Activated T-helper 17 cell treated with anti-CD3 and anti-CD28 coated beads, Interleukin-2, amount 50 U/mL, for 72 hours (primary cell): Measurements from ENCODE around the gene KCNG3. TPM values are rescaled to one million over a fixed set of nuclear protein-coding genes. Genes with fewer than 3 reads are reported as not detected.

Source experiments
- total RNA-seq, 2 donors: library from RNA; stranded (reverse); gene quantifications; one replicate each; pipeline ENCODE4 v1.2.3, GENCODE V29; 2022

Gene KCNG3
- total RNA-seq, 2 donors from 2014 or later = not detected

Other genes with a start within 250 kb of the KCNG3 start
- gene COX7A2L, start 132.8 kb downstream of the KCNG3 start, total RNA-seq = 10 to 100 TPM; 60.7 to 94.8 TPM
- 10 to 100 TPM; 22.7 to 30.9 TPM for gene MTA3, start 74.7 kb upstream of the KCNG3 start, total RNA-seq